HG03135 (cell line): ENCODE measurements around the gene LAGE3.

ENCODE experiments used
- ATAC-seq: cut with Tn5 transposase; IDR thresholded peaks from one replicate; pipeline ENCODE4 v1.9.1; 2021; ENCODE audit warnings: mild to moderate bottlenecking, moderate library complexity; ENCODE audit not compliant: unreplicated experiment

LAGE3 gene

DNA sequence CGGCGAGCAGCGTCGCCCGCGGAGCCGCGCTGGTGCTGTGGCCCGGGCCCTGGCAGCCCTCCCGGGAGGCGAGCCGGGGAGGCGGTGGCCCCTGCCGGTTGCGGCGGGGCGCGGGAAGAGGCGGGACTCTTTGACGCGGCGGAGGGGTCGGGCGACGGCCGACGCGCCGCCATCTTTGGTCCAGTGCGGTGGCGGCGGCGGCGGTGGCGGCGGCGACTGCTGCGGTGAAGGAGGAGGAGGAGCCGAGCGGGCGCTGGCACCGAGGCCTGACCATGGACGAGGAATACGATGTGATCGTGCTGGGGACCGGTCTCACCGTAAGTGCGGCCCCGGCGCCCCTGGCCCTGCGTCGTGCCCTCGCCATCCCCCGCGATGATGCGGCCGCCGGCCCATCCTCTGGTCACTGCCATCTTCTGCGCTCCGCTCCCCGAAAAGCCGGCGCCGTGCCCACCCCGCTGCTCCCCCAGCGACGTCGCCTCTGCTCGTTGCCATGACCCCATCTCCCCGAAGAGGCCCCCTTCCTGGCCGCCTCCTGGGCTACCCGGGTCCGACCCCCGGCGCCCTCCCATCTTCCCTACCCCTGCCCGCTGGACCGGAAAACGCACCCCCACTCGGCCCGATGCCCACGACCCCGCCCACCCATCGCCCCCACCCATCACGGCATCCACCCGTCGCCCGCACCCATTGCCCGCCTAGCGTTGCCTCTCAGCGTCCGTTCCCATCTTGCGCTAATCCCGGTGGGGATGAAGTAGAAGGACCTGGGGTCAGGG lies 41.9 kb downstream of the LAGE3 start, which contains the start of gene GDI1:
Gene GDI1 (plus strand): TSS at position 172 of the 770 bp plus-strand sequence. CDS start 101 bp downstream, at position 273.
- ATAC-seq = no peak

- ATAC-seq = no peak
Measured at GRCh38 chrX:154436374-154436982, 42.6 kb downstream of the LAGE3 start.

DNA sequence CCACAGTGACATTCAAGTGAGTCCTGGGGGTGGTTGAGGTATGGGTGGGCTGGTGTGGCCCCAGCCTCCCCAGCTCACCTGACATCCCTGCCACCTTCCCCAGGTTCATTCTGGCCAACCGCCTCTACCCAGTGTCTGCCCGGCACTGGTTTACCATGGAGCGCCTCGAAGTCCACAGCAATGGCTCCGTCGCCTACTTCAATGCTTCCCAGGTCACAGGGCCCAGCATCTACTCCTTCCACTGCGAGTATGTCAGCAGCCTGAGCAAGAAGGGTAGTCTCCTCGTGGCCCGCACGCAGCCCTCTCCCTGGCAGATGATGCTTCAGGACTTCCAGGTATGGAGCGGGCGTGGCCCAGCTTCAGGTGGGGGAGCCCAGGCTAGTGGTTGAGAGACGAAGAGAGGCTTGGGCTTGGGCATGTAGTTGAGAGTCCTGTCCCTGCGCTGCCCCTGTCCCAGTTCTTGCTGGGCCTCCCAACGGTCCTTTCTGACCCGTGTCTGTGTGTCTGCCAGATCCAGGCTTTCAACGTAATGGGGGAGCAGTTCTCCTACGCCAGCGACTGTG lies 43.8 kb downstream of the LAGE3 start:
- no peak for ATAC-seq

- ATAC-seq = no peak
Measured at GRCh38 chrX:154434394-154435168, 44.5 kb downstream of the LAGE3 start.

DNA sequence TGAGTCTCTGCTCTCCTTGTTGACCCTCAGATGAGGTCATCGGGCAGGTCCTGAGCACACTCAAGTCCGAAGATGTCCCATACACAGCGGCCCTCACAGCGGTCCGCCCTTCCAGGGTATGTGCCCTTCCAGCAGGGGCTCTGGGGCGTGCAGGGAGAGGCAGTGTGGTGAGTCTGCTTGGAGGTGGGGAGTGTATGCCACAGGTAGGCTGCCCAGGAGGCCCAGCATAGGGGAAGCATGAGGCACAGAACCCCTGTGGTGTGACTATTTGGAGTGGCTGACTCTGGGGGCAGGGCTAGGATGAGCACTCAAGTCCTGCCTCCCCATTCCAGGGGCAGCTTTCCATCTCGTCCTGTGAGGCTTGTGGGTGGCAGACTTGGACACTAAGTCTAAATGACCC lies 45.5 kb downstream of the LAGE3 start:
- no peak for ATAC-seq

- ATAC-seq = no peak
Measured at GRCh38 chrX:154432210-154432609, 46.9 kb downstream of the LAGE3 start.

- ATAC-seq = no peak
Measured at GRCh38 chrX:154431341-154431740, 47.7 kb downstream of the LAGE3 start.

DNA sequence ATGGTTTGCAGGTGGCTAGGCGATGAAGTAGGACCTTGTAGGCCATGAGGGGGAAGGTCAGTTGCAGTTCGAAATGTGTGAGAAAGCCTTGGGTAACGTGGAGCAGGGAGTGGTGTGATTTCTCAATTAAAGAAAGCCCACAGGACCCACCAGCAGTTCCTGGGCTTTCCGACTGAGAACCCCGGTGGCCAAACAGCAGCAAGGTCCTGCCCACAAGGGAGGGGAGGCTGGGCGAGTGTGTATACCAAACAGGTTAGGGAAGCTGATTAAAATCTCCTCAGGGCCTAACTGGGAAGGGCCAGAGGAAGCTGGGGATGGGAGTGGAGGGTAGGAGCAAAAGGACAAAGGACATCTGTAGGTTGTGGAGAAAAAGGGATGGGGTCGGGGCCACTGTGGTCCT lies 48.2 kb downstream of the LAGE3 start:
- ATAC-seq = no peak

DNA sequence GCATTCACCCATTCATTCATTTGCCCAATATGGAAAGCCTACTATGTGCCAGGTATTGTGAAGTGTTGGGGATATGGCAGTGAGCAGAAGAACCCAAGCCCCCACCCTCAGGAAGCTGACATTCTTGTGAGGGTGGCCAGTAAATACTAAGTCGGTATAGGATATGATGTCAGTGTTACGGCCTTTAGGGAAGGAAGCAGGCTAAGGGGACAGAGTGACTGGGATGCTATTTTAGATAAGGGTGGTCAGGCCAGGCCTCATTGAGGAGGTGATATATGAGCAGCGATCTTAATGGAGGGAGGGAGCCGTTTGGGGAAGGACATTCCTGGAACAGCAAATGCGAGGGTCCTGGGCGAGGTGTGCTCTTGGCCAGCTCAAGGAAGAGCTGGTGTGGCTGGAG lies 48.6 kb downstream of the LAGE3 start:
- ATAC-seq = no peak

GRCh38 chrX:154429711-154430110 lies 49.4 kb downstream of the LAGE3 start:
- ATAC-seq = no peak

GRCh38 chrX:154428176-154429171 lies 50.6 kb downstream of the LAGE3 start, which contains the start of gene ATP6AP1:
Gene ATP6AP1, plus strand, starts transcription at chrX:154428677. Its CDS starts 16 bp downstream, at chrX:154428693.
- ATAC-seq = peak; percentile 92
